NCI-H1092 (cell line): ENCODE measurements around the gene FAM193A.
A peak's percentile ranks its signal among the peaks of the same experiment; 100 is the strongest.
"Not testable (repeated sequence)": the region's sequence is repeated elsewhere in the genome, so short reads cannot be mapped to it uniquely, and the experiment has no call there.

ENCODE experiments used
- DNase-seq: peaks from one replicate; lab custom pipeline; 2025; lab: John Stamatoyannopoulos, UW

Gene FAM193A

GRCh38 chr4:2750719-2751605 is 214.5 kb downstream of the FAM193A start:
- DNase-seq = no peak

GRCh38 chr4:2753436-2753835 is 217.0 kb downstream of the FAM193A start:
- no peak for DNase-seq

GRCh38 chr4:2754848-2755819 is 218.7 kb downstream of the FAM193A start:
- no peak for DNase-seq

- DNase-seq = peak; percentile 56
These were observed 219.6 kb downstream of the FAM193A start, which contains the start of gene TNIP2 for GRCh38 chr4:2755821-2756690. Gene TNIP2, minus strand, starts transcription at chr4:2756336. Its CDS starts 47 bp downstream, at chr4:2756289.

- DNase-seq = no peak
These were observed 220.4 kb downstream of the FAM193A start for GRCh38 chr4:2756691-2757350.

- DNase-seq = no peak
These were observed 221.0 kb downstream of the FAM193A start for GRCh38 chr4:2757426-2757825.

GRCh38 chr4:2761035-2761923 is 224.8 kb downstream of the FAM193A start:
- DNase-seq = no peak

- no peak for DNase-seq
These were observed 225.6 kb downstream of the FAM193A start for GRCh38 chr4:2762048-2762447.

GRCh38 chr4:2762486-2763370 is 226.3 kb downstream of the FAM193A start:
- not testable (repeated sequence) for DNase-seq

- no peak for DNase-seq
These were observed 227.1 kb downstream of the FAM193A start for GRCh38 chr4:2763511-2763967.

GRCh38 chr4:2765832-2766526 is 229.5 kb downstream of the FAM193A start:
- no peak for DNase-seq

GRCh38 chr4:2767046-2767704 is 230.7 kb downstream of the FAM193A start:
- DNase-seq = no peak

GRCh38 chr4:2767705-2768074 is 231.2 kb downstream of the FAM193A start:
- DNase-seq = no peak

GRCh38 chr4:2768124-2768523 is 231.7 kb downstream of the FAM193A start:
- DNase-seq = no peak

GRCh38 chr4:2768921-2769336 is 232.5 kb downstream of the FAM193A start:
- DNase-seq = no peak

GRCh38 chr4:2771264-2771663 is 234.8 kb downstream of the FAM193A start:
- DNase-seq = no peak

GRCh38 chr4:2780643-2781042 is 244.2 kb downstream of the FAM193A start:
- DNase-seq = not testable (repeated sequence)

GRCh38 chr4:2781911-2782310 is 245.5 kb downstream of the FAM193A start:
- DNase-seq = no peak
